ENCODE measurements around the gene CCDC174. TPM values are rescaled to one million over a fixed set of nuclear protein-coding genes. Genes with fewer than 3 reads are reported as not detected.

Gene CCDC174
- total and polyA plus RNA-seq, 2 of the 4 experiments (the other 2 are of a cell fraction): 5.9 to 9.6 TPM

GRCh38 chr3:14606669-14607339 is 44.8 kb upstream of the CCDC174 start:
- H3K4me3 ChIP-seq (ENCODE audit: insufficient read depth, low read depth, low read length): no peak overlapping the region
- H2BK5ac ChIP-seq (ENCODE audit: low read depth, low read length, poor library complexity, severe bottlenecking): no peak overlapping the region
- H2AK9ac ChIP-seq (replicated peaks; ENCODE audit: low read depth, low read length, poor library complexity): no peak overlapping the region
- no peaks in the 10 kb centered on the region for H3K4me1 ChIP-seq (ENCODE audit: control insufficient read depth, insufficient read depth, low read length)
- no peak for ATAC-seq (ENCODE audit: low read depth)
- no peak overlapping the region for H2BK120ac ChIP-seq (ENCODE audit: low read depth, low read length)
- H3K4ac ChIP-seq (ENCODE audit: low read depth, low read length): no peak overlapping the region
- ChIA-PET CTCF (no interaction called here), POLR2A (ENCODE audit: unreplicated experiment) (no interaction called here)
- H4K91ac ChIP-seq (ENCODE audit: insufficient read depth, low read depth, low read length): no peak overlapping the region
- dilution Hi-C loops (cut with HindIII; ENCODE audit: low sequenced_read_pairs, unreplicated experiment): no loop called here
- H3K79me1 ChIP-seq (ENCODE audit: low read depth in 1 of 2, low read length in 2 of 2): no peaks in the 10 kb centered on the region
- in situ Hi-C loops (cut with MboI; ENCODE audit: low sequenced_read_pairs): no loop called here
- DNase-seq: no peak
- WGBS, 2 experiments (ENCODE audit: extremely low coverage in 2 of 2, insufficient read length in 1 of 2): 40% methylated on average over 1 of the region's 7 CpGs; no CpG with 5 or more reads in 1 of the 2 experiments
- no peaks in the 10 kb centered on the region for H4K20me1 ChIP-seq (ENCODE audit: insufficient read depth, low read length)
- no peak overlapping the region for H4K5ac ChIP-seq (ENCODE audit: low read depth, low read length)
- H3K18ac ChIP-seq (ENCODE audit: low read depth, low read length): no peak overlapping the region
- no peak for TF ChIP-seq NFE2L2 (IDR thresholded peaks at IDR 0.05; ENCODE audit: low read depth, low read length)
- TF ChIP-seq MAFK (IDR thresholded peaks at IDR 0.05; ENCODE audit: low read depth, low read length): no peak
- TF ChIP-seq CEBPB (IDR thresholded peaks at IDR 0.05; ENCODE audit: low read depth, low read length): no peak
- TF ChIP-seq CHD1 (IDR thresholded peaks at IDR 0.05; ENCODE audit: low read depth, low read length): no peak
- TF ChIP-seq RFX5 (IDR thresholded peaks at IDR 0.05; ENCODE audit: low read depth, low read length): no peak
- TF ChIP-seq, protein P1, sequence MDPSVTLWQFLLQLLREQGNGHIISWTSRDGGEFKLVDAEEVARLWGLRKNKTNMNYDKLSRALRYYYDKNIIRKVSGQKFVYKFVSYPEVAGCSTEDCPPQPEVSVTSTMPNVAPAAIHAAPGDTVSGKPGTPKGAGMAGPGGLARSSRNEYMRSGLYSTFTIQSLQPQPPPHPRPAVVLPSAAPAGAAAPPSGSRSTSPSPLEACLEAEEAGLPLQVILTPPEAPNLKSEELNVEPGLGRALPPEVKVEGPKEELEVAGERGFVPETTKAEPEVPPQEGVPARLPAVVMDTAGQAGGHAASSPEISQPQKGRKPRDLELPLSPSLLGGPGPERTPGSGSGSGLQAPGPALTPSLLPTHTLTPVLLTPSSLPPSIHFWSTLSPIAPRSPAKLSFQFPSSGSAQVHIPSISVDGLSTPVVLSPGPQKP (IDR thresholded peaks at IDR 0.05; ENCODE audit: borderline replicate concordance, low read depth, low read length): no peak
- no peak for TF ChIP-seq SMC3 (IDR thresholded peaks at IDR 0.05; ENCODE audit: low read depth, low read length)
- H3K27ac ChIP-seq (ENCODE audit: insufficient read depth, low read length): no peak overlapping the region
- no peak overlapping the region for H3K23ac ChIP-seq (ENCODE audit: low read depth, low read length)
- H2AK5ac ChIP-seq (ENCODE audit: low read depth, low read length): no peak overlapping the region
- no peak overlapping the region for H2AFZ ChIP-seq (replicated peaks; ENCODE audit: low read length, poor library complexity)
- no peaks in the 10 kb centered on the region for H3K36me3 ChIP-seq (ENCODE audit: control insufficient read depth, insufficient read depth, low read length)
- no TSS peak for BruUV-seq (replicated peaks)
- peaks cover 4% of the 10 kb centered on the region; the same call in 1 of the 2 replicates for H3K9me3 ChIP-seq (ENCODE audit: control insufficient read depth, insufficient read depth, low read length)
- H3K9ac ChIP-seq (ENCODE audit: low read depth, low read length): no peak overlapping the region
- H3K56ac ChIP-seq (ENCODE audit: extremely low read depth, insufficient read depth, low read length): no peak overlapping the region
- no peak overlapping the region for H3K4me2 ChIP-seq (ENCODE audit: low read depth, low read length)
- intact Hi-C loops (cut with micrococcal nuclease): no loop called here
- H2BK15ac ChIP-seq (ENCODE audit: low read depth, low read length): no peak overlapping the region
- no peak overlapping the region for H3K14ac ChIP-seq (replicated peaks; ENCODE audit: low read depth, low read length)
- H2BK20ac ChIP-seq (ENCODE audit: low read depth, low read length): no peak overlapping the region
- H3K27me3 ChIP-seq (ENCODE audit: control insufficient read depth, insufficient read depth, low read length): peaks cover 40% of the 10 kb centered on the region
- no peak overlapping the region for H4K8ac ChIP-seq (ENCODE audit: low read depth in 2 of 2, low read length in 2 of 2)
- no peaks in the 10 kb centered on the region for H3K9me1 ChIP-seq (ENCODE audit: insufficient read depth, low read length)

Measured in IMR-90 (cell line).